ENCODE data around the gene SMARCB1.
A peak's percentile ranks its signal among the peaks of the same experiment; 100 is the strongest.

The SMARCB1 gene

GRCh38 chr22:23841292-23841691 is 54.5 kb downstream of the SMARCB1 start:
- no peaks in the 10 kb centered on the region for H3K27me3 ChIP-seq (ENCODE audit: insufficient read depth, low read length)
- H3K4me3 ChIP-seq (ENCODE audit: low read depth, low read length, poor library complexity, severe bottlenecking), result no peak overlapping the region
- H3K9me3 ChIP-seq (ENCODE audit: low read length), result no peaks in the 10 kb centered on the region
- TF ChIP-seq EZH2 (IDR thresholded peaks at IDR 0.05; ENCODE audit: borderline replicate concordance, low read length), result no peak
- TF ChIP-seq, protein P1, sequence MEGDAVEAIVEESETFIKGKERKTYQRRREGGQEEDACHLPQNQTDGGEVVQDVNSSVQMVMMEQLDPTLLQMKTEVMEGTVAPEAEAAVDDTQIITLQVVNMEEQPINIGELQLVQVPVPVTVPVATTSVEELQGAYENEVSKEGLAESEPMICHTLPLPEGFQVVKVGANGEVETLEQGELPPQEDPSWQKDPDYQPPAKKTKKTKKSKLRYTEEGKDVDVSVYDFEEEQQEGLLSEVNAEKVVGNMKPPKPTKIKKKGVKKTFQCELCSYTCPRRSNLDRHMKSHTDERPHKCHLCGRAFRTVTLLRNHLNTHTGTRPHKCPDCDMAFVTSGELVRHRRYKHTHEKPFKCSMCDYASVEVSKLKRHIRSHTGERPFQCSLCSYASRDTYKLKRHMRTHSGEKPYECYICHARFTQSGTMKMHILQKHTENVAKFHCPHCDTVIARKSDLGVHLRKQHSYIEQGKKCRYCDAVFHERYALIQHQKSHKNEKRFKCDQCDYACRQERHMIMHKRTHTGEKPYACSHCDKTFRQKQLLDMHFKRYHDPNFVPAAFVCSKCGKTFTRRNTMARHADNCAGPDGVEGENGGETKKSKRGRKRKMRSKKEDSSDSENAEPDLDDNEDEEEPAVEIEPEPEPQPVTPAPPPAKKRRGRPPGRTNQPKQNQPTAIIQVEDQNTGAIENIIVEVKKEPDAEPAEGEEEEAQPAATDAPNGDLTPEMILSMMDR (IDR thresholded peaks at IDR 0.05; ENCODE audit: low read length), result no peak
- H3K27ac ChIP-seq (ENCODE audit: low read depth, low read length, poor library complexity, severe bottlenecking), result no peak overlapping the region
- H3K4me2 ChIP-seq (ENCODE audit: low read length), result no peak overlapping the region
- no peak overlapping the region for H3K9ac ChIP-seq (ENCODE audit: low read length)
- H3K9me2 ChIP-seq (ENCODE audit: low read depth, low read length), result no peaks in the 10 kb centered on the region
- H3K79me2 ChIP-seq (ENCODE audit: insufficient read depth, low read length), result no peaks in the 10 kb centered on the region
- H4K20me1 ChIP-seq (ENCODE audit: insufficient read depth, low read length), result no peaks in the 10 kb centered on the region
- peaks cover 71% of the 10 kb centered on the region for H3K4me1 ChIP-seq (ENCODE audit: insufficient read depth, low read length, severe bottlenecking)
- H3F3A ChIP-seq (ENCODE audit: insufficient read depth, low read length), result no peaks in the 10 kb centered on the region
- no peak overlapping the region for H2AFZ ChIP-seq (ENCODE audit: low read length)
- peaks cover 14% of the 10 kb centered on the region; the same call in 1 of the 2 replicates for H3K36me3 ChIP-seq (ENCODE audit: insufficient read depth, low read length)

- H3K27me3 ChIP-seq (ENCODE audit: insufficient read depth, low read length), result no peaks in the 10 kb centered on the region
- no peak overlapping the region for H3K9ac ChIP-seq (ENCODE audit: low read length)
- no peak overlapping the region for H3K27ac ChIP-seq (ENCODE audit: low read depth, low read length, poor library complexity, severe bottlenecking)
- no peaks in the 10 kb centered on the region for H3K9me3 ChIP-seq (ENCODE audit: low read length)
- H3K4me2 ChIP-seq (ENCODE audit: low read length), result no peak overlapping the region
- no peak for TF ChIP-seq EZH2 (IDR thresholded peaks at IDR 0.05; ENCODE audit: borderline replicate concordance, low read length)
- TF ChIP-seq, protein P1 (IDR thresholded peaks at IDR 0.05; ENCODE audit: low read length), result no peak
- H3K9me2 ChIP-seq (ENCODE audit: low read depth, low read length), result no peaks in the 10 kb centered on the region
- H3K79me2 ChIP-seq (ENCODE audit: insufficient read depth, low read length), result no peaks in the 10 kb centered on the region
- H4K20me1 ChIP-seq (ENCODE audit: insufficient read depth, low read length), result no peaks in the 10 kb centered on the region
- H3K4me1 ChIP-seq (ENCODE audit: insufficient read depth, low read length, severe bottlenecking), result peaks cover 71% of the 10 kb centered on the region
- no peak overlapping the region for H2AFZ ChIP-seq (ENCODE audit: low read length)
- H3K36me3 ChIP-seq (ENCODE audit: insufficient read depth, low read length), result peaks cover 8% of the 10 kb centered on the region; the same call in 1 of the 2 replicates
- no peak overlapping the region for H3K4me3 ChIP-seq (ENCODE audit: low read depth, low read length, poor library complexity, severe bottlenecking)
- H3F3A ChIP-seq (ENCODE audit: insufficient read depth, low read length), result no peaks in the 10 kb centered on the region
These were observed 55.1 kb downstream of the SMARCB1 start for GRCh38 chr22:23841736-23842445.

GRCh38 chr22:23842599-23842998 is 55.8 kb downstream of the SMARCB1 start:
- Histone ChIP-seq H4K20me1 (ENCODE audit: insufficient read depth, low read length) (no peaks in the 10 kb centered on the region), H3K4me3 (ENCODE audit: low read depth, low read length, poor library complexity, severe bottlenecking) (no peak overlapping the region), H3K4me1 (ENCODE audit: insufficient read depth, low read length, severe bottlenecking) (peaks cover 71% of the 10 kb centered on the region), H3K27ac (ENCODE audit: low read depth, low read length, poor library complexity, severe bottlenecking) (peak overlapping the region; percentile 88), H3K27me3 (ENCODE audit: insufficient read depth, low read length) (no peaks in the 10 kb centered on the region), H3K79me2 (ENCODE audit: insufficient read depth, low read length) (no peaks in the 10 kb centered on the region), H3K4me2 (ENCODE audit: low read length) (no peak overlapping the region), H3K9me2 (ENCODE audit: low read depth, low read length) (no peaks in the 10 kb centered on the region), H3F3A (ENCODE audit: insufficient read depth, low read length) (no peaks in the 10 kb centered on the region), H2AFZ (ENCODE audit: low read length) (no peak overlapping the region), H3K36me3 (ENCODE audit: insufficient read depth, low read length) (peaks cover 4% of the 10 kb centered on the region; the same call in 1 of the 2 replicates), H3K9ac (ENCODE audit: low read length) (no peak overlapping the region), H3K9me3 (ENCODE audit: low read length) (no peaks in the 10 kb centered on the region)
- TF ChIP-seq, protein P1 (IDR thresholded peaks at IDR 0.05; ENCODE audit: low read length), result no peak
- no peak for TF ChIP-seq EZH2 (IDR thresholded peaks at IDR 0.05; ENCODE audit: borderline replicate concordance, low read length)

Measured in OCI-LY1 (cell line).